HG02885 (cell line): ENCODE data around the gene ANAPC7.
A peak's percentile ranks its signal among the peaks of the same experiment; 100 is the strongest.
"Not testable (repeated sequence)": the region's sequence is repeated elsewhere in the genome, so short reads cannot be mapped to it uniquely, and the experiment has no call there.

ENCODE experiments used
- ATAC-seq: cut with Tn5 transposase; IDR thresholded peaks from one replicate; pipeline ENCODE4 v1.9.1; 2021; ENCODE audit warnings: mild to moderate bottlenecking; ENCODE audit not compliant: unreplicated experiment, poor library complexity

Gene ANAPC7

DNA sequence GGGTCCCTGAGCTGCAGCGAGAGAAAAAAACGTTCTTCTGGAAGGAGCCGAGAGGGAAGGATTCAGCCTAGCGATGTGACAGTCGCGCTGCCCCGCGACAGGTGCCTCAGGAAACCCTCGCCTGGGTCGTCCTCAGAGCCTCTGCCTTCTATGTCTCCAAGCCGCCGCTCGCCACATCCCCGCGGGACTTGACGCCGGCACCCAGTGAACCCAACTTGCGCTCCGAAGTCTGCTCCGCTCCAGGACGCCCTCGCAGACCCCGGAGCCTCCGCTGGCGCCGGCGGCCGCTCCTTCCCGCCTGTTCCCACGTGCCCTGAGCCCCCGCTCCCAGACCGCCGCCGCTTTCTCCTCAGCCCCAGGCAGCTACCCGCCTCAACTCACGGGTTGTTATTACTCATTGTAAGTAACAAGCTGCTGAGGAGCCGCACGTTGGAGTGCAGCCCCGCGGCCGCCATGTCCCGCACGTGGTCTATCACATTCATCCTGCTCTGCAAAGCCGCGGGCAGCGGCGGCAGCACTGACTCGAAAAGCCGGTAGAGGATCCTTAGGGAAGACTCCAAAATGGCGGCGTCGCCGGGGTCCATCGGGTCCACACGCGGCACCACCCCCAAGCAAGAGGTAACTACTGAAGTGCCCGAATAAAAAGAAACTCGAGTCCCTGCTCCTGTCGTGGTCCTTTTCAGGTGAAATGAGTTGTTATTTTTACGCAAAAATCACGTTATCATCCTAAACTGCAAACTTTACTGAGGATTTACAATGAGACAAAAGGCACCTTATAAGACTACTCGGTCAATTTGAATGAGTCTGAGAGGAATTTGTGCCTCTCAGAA is at the start of gene ANAPC7:
TSS of gene ANAPC7 (minus strand) at position 563 of the 830 bp plus-strand sequence. CDS start at position 482, 81 bp downstream.
- ATAC-seq = peak; percentile 81

DNA sequence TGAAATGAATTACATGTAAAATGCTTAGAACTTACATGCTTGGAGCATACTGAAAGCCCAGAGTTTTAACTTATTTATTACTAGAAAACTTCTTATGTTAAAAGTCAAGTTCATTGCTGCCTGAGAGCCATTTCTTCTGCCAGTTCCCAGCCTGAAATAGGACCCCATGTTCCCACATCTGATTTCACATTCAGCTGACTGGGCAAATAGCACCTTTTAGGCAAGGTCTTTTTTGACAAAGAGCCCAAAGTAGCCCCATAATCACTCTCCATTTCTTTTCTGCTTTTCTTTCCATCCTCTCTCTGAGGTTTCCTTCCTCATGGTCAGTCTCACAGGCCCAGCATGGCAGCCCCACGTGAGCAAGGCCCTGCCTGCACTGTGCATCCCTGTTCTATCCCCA is 47.8 kb upstream of the ANAPC7 start:
- no peak for ATAC-seq

- ATAC-seq = peak; percentile 96
Observed at GRCh38 chr12:110449799-110450497, 46.4 kb upstream of the ANAPC7 start, which contains the start of gene ARPC3. Gene ARPC3 (minus strand): TSS chr12:110450337. CDS start chr12:110450260, 77 bp downstream.

- no peak for ATAC-seq
Observed at GRCh38 chr12:110444455-110444854, 40.9 kb upstream of the ANAPC7 start.

GRCh38 chr12:110436231-110436630 is 32.7 kb upstream of the ANAPC7 start:
- no peak for ATAC-seq

- ATAC-seq = no peak
Observed at GRCh38 chr12:110431957-110432587, 28.6 kb upstream of the ANAPC7 start.

GRCh38 chr12:110429676-110430075 is 26.2 kb upstream of the ANAPC7 start:
- ATAC-seq = not testable (repeated sequence)

- ATAC-seq = no peak
Observed at GRCh38 chr12:110426406-110426805, 22.9 kb upstream of the ANAPC7 start.

GRCh38 chr12:110424237-110424636 is 20.7 kb upstream of the ANAPC7 start:
- ATAC-seq = no peak

DNA sequence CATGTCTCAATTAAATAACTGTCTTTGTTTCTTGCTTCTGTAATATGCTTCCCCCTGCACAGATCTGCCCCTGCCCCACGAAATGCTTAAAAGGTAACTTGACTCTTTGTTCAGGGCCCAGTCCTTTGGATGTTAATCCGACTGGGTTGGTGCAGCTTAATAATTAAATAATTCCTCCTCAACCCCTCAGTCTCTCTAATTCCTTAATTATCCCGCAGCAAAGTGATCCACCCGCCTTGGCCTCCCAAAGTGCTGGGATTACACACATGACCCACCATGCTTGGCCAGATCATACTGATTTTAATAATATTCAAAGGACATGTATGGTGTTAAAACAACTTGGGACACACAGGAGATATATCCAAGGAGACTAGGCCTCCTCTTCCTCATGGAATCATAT is 18.2 kb upstream of the ANAPC7 start:
- ATAC-seq = no peak

- no peak for ATAC-seq
Observed at GRCh38 chr12:110421159-110421661, 17.7 kb upstream of the ANAPC7 start.

DNA sequence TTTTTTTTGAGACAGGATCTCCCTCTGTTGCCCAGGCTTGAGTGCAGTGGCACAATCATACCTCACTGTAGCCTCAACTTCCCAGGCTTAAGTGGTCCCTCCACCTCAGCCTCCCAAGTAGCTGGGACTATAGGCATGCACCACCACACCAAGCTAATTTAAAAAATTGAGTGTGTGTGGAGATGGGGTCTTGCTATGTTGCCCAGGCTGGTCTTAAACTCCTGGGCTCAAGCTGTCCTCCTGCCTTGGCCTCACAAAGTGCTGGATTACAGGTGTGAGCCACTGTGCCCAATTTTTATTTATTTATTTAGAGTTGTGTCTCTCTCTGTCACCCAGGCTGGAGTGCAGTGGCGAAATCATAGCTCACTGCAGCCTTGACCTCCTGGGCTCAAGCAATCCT is 17.1 kb upstream of the ANAPC7 start:
- ATAC-seq = not testable (repeated sequence)

DNA sequence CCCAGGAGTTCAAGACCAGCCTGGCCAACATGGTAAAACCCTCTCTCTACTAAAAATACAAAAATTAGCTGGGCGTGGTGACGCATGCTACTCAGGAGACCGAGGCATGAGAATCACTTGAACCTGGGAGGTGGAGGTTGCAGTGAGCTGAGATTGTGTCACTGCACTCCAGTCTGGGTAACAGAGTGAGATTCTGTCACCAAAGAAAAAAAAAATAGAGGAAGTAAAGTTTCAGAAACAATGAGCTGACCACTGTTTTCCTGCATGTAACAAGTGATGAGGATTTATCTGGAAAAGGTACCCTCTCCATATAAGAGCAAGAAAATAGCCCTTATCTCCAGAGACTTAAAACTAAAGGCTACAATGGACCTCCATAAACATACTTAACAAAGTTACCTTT is 13.6 kb upstream of the ANAPC7 start:
- not testable (repeated sequence) for ATAC-seq

DNA sequence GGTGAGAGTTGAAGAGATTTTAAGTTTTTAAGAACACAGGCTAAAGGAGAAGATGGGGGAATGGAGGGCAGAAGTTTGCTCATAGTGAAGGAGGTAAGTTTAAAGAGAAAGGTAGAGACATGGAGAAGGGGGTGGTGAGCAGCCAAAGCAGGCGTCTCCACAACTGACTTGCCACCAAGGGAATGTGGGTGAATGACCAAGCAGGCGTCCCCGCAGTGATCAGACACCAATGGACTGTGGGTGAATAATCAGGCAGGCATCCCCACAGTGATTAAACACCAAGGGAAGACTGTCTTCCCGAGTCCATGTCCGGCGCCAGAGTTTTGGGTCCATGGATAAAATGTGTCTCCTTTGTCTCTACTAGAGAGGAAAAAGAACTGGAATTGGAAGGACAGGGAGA is 6.6 kb upstream of the ANAPC7 start:
- not testable (repeated sequence) for ATAC-seq

DNA sequence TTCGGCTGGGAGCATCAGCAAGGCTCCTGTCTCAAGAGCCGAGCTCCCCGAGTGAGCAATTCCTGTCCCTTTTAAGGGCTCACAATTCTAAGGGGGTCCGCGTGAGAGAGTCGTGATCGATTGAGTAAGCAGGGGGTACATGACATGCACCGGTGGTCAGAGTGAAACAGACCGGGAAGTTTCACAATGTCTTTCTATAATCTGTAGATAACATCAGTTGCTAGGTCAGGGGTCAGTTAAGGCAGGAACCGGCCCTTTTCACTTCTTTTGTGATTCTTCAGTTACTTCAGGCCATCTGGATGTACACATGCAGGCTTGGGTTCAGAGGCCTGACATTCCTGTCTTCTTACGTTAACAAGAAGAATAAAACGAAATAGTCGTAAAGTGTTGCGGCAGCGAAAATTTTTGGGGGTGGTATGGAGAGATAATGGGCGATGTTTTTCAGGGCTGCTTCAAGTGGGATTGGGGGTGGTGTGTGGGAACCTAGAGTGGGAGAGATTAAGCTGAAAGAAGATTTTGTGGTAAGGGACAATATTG is 1.7 kb upstream of the ANAPC7 start:
- not testable (repeated sequence) for ATAC-seq

GRCh38 chr12:110403976-110404682 is 621 bp upstream of the ANAPC7 start:
- peak; percentile 59 for ATAC-seq

DNA sequence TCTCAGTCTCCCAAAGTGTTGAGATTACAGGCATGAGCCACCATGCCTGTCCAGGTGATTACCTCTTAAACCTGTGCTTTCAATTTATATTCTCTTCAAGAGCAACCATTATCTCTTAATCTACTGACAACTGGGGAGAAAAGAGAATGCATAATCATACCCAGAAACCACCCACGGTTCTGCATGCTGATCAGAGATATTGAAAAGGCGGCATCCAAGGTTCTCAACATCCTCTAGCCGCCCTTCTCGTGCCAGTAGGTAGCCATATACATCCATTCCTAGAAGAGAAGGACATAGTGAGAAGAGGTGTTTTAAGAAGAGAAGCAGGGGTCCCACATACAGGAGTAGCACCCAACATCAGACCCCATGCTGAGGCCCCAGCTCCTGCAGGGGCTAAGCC is 20.8 kb downstream of the ANAPC7 start:
- no peak for ATAC-seq

DNA sequence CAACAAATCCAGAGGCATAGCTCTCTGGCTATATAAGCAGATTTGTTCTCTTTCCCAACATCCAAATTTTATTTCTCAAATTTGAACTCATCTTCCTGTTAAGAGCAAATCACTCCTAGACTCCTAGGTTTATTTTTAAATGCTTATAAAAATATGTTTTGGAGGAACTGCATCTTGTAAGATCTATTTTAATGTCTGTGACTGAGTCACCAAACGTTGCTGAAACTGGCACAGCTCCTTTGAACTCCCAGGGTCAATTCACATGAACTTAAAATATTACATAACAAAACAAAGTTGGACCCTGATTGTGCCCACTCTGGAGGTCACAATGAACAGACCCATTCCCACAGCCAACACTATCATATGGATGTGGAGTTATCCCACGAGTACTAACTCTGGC is 23.9 kb downstream of the ANAPC7 start:
- ATAC-seq = no peak

DNA sequence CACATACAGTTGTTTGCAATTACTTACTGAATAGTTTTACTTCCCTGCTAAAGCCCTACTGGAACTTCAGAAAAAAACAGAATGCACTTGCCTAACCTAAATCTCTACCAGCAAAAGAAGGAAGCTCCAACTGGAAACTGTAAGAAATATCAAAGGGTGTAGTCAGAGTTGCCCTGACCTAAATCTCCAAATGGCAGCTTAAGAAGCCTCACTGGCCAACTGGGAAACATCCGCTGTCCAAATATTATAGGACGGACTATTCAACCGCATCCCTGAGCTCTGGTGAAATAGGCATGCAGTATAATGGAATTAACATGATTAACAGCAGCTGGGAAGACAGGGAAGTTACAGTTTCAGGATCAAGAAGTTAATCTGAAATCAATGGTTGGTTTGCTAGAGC is 24.3 kb downstream of the ANAPC7 start:
- ATAC-seq = no peak
